Measurements from ENCODE around the gene PPFIBP1.
A peak's percentile ranks its signal among the peaks of the same experiment; 100 is the strongest.
"Not testable (repeated sequence)": the region's sequence is repeated elsewhere in the genome, so short reads cannot be mapped to it uniquely, and the experiment has no call there.

PPFIBP1 gene

GRCh38 chr12:27627123-27627852 lies 103.3 kb downstream of the PPFIBP1 start:
- DNase-seq (ENCODE audit: low read depth in 2 of 2), result peak; percentile 66 to 70

DNA sequence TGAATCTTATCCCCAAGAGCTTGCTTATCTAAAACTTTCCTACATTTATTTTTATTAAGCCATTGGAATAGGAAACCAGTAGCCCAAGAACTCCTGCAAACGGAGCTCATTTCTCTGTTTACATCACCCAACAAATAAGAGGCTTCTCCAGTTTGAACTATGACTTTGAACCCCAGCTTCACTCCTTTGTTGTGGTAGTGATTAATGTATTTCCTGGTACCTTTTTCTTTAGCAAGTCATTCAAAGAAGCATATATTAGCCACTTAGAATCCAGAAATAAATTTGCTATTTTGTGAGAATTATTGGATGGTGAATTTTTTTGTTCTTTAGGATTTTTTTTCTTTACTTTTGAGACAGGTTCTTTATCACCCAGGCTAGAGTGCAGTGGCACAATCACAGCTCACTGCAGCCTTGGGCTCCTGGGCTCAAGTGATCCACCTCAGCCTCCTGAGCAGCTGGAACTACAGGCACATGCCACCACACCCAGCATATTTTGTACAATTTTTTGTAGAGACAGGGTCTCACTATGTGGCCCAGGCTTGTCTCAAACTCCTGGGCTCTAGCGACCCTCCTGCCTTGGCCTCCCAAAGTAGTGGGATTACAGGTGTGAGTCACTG lies 104.0 kb downstream of the PPFIBP1 start:
- not testable (repeated sequence) for DNase-seq (ENCODE audit: low read depth in 2 of 2)

DNA sequence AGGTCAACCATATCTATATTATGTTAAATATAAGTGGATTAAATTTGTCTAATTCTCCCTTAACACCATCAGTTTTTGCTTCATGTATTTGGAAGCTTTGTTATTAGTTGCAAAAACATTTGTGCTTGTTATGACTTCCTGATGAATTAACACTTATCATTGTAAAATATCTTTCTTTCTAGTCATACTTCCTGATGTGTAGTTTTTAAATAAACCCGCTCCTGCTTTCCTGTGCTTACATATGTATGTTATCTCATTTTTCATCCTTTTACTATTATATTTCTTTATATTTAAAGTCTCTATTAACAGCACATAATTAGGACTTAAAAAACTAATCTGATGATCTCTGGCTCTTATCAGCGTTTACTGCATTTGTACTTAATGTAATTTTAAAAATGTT lies 106.2 kb downstream of the PPFIBP1 start:
- DNase-seq (ENCODE audit: low read depth in 2 of 2), result not testable (repeated sequence)

DNA sequence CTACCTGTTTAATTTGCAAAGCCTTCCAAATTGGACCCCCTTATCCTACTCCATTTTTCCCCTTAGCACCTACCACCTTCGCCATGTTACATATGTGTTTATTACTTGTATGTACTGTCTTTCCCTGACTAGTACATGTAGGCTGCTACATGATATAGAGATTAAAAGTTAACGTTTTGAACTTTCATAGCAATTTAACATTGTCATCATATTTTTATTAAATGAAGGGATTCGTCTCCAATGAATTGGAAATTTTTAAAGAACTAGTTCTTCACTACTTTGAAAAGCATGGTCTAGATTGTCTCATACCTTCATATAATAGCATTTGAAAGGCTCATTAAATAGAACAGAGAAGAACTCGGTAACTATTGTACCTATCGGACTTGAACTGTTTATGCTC lies 107.4 kb downstream of the PPFIBP1 start:
- DNase-seq (ENCODE audit: low read depth in 2 of 2), result no peak

- no peak for DNase-seq (ENCODE audit: low read depth in 2 of 2)
Measured at GRCh38 chr12:27631813-27632491, 107.9 kb downstream of the PPFIBP1 start.

DNA sequence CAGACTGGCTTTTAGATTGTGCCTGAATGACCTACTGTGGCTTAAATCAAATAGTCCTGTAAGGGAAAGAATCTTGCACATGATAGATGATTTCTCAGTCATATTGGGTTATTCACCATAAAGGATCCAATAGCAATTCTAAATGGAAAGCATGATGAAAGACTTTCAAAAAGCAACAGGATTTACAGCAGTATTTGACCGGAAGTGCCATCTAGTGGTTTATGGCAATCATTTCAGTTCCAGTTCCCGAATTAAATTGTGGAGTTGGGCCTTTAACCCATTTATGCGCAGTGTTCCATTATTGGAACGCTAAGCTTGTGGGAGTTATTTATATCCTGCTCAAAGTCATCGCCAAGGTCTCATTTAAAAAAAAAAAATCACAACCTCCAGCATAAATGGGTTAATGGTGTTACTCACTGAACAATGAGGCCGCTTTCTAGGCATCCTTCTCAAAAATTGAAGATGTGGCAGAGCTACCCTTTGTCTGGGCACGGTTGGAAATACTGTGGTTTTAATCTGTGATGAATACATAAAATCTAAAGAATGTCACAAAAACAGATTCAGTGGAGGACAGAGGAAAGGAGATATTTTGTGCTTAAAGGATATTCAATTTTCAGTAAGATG lies 111.5 kb downstream of the PPFIBP1 start:
- DNase-seq (ENCODE audit: low read depth in 2 of 2), result peak in 1 of 2 experiments; percentile 29

- DNase-seq (ENCODE audit: low read depth in 2 of 2), result not testable (repeated sequence)
Measured at GRCh38 chr12:27636569-27636968, 112.6 kb downstream of the PPFIBP1 start.

DNA sequence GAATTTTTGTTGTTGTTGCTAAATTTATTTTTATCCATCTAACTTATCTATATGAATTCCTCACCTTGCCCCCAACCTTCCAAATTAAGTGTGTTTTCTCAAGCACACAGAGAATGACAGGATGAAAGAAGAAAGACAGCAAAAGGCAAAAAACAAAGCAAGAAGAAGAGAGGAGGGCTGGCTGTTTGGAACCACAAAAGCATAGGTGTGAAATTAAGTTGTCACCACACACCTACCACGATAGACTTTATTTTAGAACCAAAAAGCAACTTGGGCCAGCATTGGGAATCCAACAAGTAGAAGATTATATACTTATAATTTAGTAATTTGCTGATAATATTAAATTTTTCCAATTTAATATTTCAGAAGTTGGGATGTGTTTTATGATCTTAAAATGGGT lies 113.5 kb downstream of the PPFIBP1 start:
- no peak for DNase-seq (ENCODE audit: low read depth in 2 of 2)

DNA sequence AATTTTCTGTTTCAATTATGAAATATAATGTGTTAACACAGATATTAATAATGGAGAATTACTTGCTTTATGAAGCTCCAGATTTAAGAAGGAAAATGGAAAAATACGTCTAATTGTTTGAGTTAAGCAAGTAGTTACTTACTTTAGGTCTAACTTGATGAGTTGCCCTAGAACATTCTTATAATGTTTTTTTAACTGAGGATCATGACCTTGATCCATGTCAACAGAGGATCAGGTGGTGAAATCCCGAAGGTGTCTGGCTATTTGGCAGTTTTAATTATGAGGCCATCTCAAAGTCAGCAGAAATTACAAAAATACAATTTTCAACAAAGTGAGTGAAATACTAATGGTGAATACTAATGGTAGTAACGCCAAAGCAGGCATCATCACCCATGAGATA lies 115.3 kb downstream of the PPFIBP1 start:
- DNase-seq (ENCODE audit: low read depth in 2 of 2), result no peak

- DNase-seq (ENCODE audit: low read depth in 2 of 2), result not testable (repeated sequence)
Measured at GRCh38 chr12:27640566-27641200, 116.7 kb downstream of the PPFIBP1 start.

GRCh38 chr12:27642361-27642760 lies 118.4 kb downstream of the PPFIBP1 start:
- not testable (repeated sequence) for DNase-seq (ENCODE audit: low read depth in 2 of 2)

DNA sequence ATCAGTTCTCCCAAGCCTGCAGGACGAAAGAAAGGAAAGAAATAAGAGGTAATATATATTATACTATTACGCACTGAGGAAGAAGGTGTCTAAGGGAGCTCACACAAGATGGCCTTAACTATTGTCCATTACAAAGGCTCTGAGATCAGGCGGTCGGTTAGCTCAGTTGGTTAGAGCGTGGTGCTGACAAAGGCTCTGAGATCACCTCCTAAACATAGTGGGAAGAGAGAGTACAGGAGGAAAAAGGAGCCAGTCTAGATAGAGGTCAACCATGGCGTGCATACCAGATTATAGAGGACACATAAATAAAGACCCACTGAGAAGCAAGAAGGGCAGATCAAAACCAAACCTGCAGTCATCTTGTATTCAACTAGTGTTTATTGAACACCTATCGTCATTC lies 118.9 kb downstream of the PPFIBP1 start:
- not testable (repeated sequence) for DNase-seq (ENCODE audit: low read depth in 2 of 2)

GRCh38 chr12:27644158-27644845 lies 120.3 kb downstream of the PPFIBP1 start:
- peak; percentile 19 to 26 for DNase-seq (ENCODE audit: low read depth in 2 of 2)

DNA sequence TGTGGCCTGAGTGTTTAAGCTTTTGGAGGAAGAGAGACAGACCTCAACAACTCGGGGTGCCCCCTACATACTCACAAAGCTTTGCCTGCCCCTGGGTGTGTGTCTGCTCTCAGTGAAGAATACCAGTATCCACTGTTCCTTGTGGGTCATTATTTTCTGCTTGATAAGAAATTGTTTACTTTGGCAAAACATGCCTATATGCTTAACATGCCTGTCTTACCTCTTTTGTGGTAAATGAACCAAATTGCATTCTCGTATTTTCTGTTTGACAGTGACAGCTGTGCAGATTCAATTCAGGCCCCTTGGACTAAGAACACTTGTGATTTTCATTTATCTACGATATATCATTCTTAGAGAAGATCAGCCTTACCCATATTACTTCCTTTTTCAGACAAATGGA lies 121.7 kb downstream of the PPFIBP1 start:
- no peak for DNase-seq (ENCODE audit: low read depth in 2 of 2)

GRCh38 chr12:27646149-27646548 lies 122.1 kb downstream of the PPFIBP1 start:
- no peak for DNase-seq (ENCODE audit: low read depth in 2 of 2)

DNA sequence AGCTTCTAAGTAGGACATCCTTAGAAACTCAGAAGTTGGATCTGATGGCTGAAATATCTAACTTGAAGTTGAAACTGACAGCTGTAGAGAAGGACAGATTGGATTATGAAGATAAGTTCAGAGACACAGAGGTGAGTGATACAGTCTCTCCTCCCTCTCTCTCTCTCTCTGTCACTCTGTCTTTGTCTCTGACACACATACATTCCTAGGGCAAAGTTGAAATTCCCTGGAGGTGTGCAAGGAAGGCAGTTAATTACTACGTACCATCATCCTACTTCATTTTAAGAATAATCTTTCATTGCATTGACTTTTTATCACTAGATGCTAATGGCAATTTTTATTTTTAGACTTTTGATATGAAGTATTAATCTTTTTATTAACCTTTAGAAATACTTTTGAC lies 126.0 kb downstream of the PPFIBP1 start:
- no peak for DNase-seq (ENCODE audit: low read depth in 2 of 2)

- no peak for DNase-seq (ENCODE audit: low read depth in 2 of 2)
Measured at GRCh38 chr12:27651201-27651600, 127.2 kb downstream of the PPFIBP1 start.

DNA sequence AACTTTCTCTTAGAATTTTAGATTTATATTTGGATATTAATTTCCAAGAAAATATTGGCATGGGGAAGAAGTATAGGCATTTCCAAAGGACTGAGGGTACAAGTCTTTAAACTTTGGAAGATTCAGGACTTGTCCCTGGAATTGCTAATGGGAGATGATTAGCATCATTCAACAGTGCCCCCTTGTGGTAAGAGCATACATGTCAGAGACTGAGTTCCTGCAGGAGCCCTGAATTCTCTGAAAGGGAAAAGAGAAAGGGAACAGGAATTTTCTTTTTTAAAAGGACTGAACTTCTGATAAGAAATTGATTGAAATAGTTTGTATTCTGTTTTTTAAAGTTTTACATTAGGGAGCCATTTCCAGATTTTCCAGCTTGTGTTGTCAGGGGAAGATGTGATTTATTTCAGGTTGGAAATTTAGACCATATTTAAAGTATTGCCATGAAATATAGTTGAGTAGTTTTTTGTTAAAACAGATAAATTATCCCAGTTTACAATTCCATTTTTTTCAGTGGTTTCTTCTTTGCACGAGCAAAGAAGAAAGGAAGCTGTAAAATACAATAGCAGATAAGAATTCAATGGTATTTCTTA lies 128.3 kb downstream of the PPFIBP1 start:
- DNase-seq (ENCODE audit: low read depth in 2 of 2), result peak; percentile 48 to 53

- DNase-seq (ENCODE audit: low read depth in 2 of 2), result no peak
Measured at GRCh38 chr12:27653661-27654060, 129.7 kb downstream of the PPFIBP1 start.

GRCh38 chr12:27655476-27655875 lies 131.5 kb downstream of the PPFIBP1 start:
- not testable (repeated sequence) for DNase-seq (ENCODE audit: low read depth in 2 of 2)

- DNase-seq (ENCODE audit: low read depth in 2 of 2), result no peak
Measured at GRCh38 chr12:27657296-27657695, 133.3 kb downstream of the PPFIBP1 start.
